HG03442 (cell line): Measurements from ENCODE around the gene LHFPL2.

Experiments used
- ATAC-seq: cut with Tn5 transposase; IDR thresholded peaks from one replicate; pipeline ENCODE4 v1.9.1; 2021; ENCODE audit warnings: mild to moderate bottlenecking, moderate library complexity; ENCODE audit not compliant: unreplicated experiment

The LHFPL2 gene

DNA sequence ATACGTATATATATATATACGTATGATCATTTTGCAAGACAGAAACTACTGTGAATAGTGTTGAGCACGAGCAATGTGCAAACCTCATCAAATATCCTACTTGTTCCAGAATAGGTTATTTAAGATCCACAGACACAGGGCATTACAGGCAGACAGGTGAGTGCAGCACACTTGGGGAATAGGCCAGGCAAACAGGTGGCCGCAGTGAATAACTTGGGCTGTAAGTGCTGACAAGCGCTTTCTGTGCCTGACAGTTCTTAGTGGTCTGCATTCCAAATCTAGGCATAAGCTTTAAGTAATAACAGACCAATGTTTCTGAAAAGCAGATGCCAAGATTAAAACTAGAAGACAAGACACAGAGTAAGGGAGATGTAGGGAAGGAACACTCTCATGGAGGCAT lies 77.9 kb downstream of the LHFPL2 start:
- ATAC-seq: no peak

DNA sequence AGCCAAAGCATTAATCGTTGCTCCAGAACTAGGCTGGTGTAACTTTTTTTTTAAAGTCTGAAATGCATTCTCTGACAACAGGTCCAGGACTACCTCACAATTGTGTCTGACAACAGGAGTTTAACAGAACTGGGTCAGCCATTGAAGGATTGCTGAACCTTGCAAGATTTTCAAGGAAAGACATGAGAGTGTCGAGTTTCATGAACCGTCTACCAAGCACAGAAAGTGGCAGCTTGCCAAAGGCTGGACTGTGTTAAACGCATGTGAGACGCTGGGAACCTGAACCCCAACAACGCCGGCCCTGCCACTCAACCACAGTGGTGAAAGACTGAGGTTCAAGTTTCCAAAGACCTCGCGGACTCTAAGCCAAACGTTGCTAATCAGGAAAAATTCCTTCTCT lies 79.1 kb downstream of the LHFPL2 start:
- ATAC-seq: no peak

DNA sequence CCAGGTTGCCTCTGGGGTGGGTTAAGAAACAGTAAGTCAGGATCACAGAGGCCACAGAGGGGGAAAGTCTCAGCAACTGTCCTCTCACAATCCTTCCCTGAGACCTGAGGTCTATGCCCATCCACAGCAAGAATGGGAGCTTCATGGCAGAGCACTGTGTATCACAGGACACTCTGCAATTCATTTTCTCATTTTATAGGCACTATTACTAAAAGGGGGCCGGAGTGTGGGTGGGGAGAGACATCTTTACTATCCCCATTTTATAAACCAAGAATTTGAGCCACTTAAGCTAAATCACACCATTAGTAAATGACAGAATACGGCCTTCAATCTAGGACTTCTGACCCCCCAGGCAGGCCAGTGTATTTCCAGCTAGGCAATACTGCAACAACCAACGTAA lies 79.9 kb downstream of the LHFPL2 start:
- no peak for ATAC-seq

- no peak for ATAC-seq
Measured at GRCh38 chr5:78568212-78568611, 80.4 kb downstream of the LHFPL2 start.

DNA sequence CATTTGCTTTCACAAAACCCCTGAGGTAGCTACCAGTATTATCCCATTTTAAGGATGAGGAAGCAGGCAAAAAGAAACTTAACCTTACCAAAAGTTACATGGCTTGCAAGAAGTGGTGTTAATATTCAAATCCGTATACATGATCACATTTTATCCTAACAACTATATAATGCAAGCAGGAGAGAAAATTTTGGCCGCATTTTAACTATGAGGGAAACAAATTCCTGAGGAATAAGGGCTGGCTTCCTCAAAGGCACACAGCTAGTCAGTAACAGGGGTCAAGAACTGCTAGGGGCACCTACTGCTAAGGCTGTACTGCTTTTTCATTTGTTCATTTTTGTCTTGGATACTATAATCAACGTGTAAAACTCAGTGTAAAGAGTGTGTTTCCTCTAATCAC lies 81.0 kb downstream of the LHFPL2 start:
- ATAC-seq: no peak

GRCh38 chr5:78566747-78567425 lies 81.7 kb downstream of the LHFPL2 start:
- ATAC-seq: no peak

- ATAC-seq: no peak
Measured at GRCh38 chr5:78565395-78565794, 83.2 kb downstream of the LHFPL2 start.

DNA sequence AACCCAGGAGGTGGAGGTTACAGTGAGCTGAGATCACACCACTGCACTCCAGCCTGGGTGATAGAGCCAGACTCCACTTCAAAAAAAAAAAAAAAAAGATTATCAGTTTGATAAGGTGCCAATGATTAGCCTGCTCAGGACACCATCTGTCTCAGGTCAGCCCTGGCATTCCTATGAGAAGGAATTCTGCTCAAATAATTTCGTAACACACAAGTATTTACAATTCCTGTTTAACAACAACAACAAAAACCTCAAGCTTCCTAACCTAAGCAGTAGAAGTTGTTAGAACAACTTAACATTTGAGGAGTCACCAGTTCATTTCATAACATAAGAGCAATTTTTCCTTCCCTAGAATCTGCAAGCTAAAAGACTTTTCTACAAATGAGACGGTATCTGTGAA lies 85.0 kb downstream of the LHFPL2 start:
- no peak for ATAC-seq

DNA sequence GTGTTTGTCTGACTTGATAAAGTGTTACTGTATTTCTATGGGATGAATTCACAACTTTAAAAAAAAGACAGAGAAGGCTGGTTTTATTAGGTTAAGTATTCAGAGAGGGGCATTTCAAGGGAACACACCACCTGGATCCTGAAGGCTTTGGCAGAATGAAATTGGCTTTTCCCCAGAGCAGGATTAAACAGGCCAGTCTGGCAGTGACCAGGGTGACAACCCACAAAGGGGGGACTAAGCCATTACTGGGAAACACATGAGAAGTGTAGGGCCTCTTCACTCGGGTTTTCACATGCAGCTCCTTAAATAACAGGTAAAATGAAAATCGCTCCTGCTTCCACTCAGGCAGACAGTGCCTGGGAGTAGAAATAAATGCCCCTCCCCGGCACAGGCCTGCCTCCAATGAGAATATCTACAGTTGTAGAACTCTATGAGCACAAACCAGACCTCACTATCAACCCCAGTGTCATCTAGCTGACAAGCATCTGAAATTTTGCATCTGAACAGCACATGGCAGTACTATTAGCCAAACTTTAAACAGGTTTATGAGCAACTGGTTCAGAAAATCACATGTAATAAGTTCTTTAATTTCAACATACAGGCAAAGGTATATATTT lies 85.8 kb downstream of the LHFPL2 start:
- no peak for ATAC-seq

DNA sequence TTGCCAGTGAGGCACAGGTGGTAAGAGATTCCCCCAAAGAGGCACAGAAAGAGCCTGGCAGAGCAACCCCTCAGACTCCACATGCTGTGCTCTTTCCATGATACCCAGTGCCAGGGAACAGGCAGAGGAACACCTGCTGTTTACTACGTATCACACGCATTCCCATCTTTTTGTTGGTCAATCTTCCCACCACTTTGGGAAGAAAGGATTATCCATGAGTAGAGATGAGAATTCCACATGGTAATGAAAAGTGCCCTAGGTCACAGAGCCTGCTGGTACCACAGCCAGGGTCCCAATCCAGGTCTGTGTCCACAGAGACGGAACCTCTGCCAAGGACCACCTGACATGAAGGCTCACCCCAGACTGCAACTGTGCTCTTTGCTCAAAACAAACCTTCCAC lies 86.6 kb downstream of the LHFPL2 start:
- ATAC-seq: no peak

DNA sequence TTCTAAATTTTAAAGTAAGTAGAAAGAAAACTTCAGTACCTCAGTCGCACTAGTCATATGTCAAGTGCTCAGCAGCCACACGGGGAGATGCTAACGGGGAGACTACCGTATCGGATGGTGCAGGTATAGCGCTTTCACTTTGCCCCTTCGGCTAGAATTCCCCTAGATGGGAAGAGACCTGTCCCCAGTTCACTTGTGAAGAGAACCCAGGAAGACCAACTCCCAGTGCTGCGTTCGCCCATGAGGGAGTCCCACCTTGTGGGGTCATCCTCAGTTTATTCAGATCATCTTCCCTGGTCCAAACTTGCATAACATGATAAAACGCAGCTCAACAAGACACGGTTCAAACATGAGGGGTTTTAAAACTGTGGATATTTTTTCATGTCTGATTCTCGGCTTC lies 87.3 kb downstream of the LHFPL2 start:
- no peak for ATAC-seq

GRCh38 chr5:78560000-78560855 lies 88.3 kb downstream of the LHFPL2 start:
- no peak for ATAC-seq

DNA sequence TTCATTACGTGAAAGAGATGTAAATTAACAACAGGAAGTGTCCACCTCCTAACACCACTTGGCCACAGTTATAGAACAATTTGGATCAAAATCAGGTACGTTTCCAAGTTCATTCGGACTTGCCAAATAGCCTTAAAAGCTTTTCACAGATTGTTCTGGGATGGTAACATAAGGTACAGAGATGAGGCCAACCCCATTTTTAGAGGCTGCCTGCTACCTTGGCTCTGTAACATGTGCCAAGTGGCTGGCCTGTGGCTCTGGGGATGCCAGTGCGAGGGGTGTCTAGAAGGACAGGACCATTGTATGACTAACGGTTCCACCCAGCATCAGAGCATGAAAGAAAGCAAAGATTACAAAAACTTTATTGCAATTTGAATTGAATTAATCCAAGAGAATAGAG lies 91.0 kb downstream of the LHFPL2 start:
- ATAC-seq: no peak

GRCh38 chr5:78555870-78556269 lies 92.7 kb downstream of the LHFPL2 start:
- no peak for ATAC-seq

DNA sequence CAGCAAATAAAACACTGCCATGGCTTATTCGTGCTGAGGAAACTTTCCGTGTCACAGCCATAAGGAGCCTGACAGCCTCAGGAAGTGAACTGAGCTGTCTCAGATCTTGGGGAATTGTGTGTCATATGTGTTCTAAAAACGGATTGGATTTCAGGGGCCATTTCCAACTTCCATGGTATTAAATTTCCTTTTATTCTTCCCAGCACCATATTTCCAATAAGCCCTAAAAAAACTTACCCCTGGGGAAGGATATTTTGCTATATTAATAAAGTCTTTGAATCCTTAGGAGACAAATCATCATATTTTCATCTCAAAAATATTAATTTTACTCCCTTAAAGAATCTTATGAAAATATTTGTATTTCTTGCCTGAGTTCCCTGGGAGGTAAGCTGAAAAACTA lies 93.9 kb downstream of the LHFPL2 start:
- no peak for ATAC-seq

DNA sequence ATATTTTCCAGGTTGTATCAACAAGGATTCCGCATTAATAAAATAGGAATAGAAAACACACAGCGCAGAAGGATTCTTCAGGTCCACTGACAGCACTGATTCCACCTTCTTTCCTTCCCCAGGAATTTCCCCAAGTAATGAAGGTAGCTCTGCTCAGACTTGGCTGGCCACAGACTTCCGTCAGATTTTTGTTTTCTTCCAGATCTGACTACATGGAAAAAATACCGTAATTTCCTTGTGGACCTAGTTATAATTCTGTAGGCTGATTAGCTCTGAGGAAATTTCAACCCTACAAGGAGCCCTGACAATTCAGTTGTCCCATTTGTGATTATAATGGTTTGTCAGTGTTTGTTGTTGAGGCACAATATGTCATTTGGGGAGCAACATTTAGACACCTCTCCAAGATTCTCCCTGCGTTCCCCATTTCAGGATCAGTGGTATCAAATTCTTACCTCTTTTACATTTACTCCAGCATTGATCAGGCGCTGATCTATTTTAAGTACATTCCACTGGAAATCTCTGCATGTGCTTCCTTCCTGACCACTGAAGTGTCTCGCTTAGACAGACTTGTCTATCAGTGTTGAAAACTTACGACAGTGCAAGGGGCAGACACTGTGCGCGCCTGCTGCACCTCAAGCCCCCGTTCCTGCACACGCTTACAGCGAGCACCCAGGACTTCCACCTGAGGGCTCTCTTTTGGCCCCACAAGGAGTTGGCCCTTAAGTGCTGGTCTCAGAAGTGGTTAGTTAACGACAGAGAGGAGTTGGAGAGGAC lies 94.8 kb downstream of the LHFPL2 start:
- ATAC-seq: no peak

DNA sequence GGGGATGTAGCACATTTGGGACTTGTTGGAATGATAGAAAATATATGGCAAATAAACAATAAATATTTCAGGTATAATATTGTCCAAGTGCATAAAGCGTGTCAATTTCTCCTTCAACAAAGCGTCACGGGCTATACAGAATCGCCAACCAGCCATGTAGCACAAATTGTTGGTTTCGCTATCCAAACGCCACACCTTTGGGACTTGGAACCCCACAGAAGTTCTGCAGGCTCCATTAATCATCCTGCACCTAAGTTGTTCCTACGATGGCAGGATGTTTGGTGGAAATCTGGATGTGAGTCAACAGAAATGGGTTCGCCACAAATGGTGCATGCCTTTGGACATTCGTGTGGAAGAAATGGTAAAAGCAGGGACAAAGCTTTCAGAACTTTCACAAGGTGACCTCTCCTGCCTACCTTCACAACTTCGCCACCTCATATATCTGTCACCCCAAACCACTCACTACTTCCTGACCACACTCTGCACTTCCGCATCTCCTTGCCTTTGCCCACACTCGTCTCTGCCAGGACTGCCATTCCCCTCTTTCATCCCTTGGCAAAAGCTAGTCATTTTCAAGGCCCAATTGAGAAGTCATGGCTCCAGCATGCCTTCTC lies 95.7 kb downstream of the LHFPL2 start:
- no peak for ATAC-seq

GRCh38 chr5:78550891-78551290 lies 97.7 kb downstream of the LHFPL2 start:
- no peak for ATAC-seq

GRCh38 chr5:78549043-78549442 lies 99.5 kb downstream of the LHFPL2 start:
- no peak for ATAC-seq

DNA sequence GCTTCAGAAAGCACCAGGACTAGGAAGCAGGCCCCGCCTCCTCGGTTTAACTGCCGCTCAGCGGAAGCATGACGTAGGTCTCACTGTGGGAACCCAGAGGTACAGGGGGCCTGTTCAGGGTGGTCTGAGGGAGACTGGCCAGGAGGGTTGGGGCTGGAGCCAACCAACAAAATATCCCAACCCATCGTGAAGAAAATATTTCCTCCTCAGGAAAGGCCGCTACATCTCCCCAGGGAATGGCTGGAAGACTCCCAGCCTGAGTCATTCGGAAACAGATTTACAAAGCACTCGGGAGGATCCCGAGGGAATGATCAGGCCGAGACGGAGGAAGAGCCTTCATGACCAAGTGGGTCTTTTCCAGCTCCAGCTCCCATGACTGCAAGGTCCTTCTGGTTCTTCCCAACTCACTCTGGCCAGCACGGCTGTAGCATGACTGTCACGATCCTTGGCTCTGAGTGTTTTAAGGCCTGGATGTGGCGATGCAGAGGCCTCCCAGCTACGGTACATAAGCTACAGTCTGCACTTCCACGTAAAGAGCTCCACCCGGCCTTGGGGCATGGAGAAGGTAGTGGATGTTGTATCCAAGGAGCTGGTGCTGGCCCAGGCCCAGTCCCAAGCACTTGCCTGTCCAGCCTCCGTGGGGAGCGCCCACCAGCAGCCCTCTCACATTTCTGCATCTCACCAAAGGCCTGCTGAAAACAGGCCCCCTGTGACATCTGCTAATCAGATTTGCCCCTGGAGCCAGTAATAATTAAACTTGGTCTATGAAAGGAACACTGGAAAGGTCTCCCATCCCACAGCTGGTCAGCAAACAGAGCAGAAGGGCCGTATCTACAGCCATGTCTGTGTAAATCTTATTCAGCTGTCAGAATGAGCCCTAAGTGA lies 100.6 kb downstream of the LHFPL2 start:
- no peak for ATAC-seq
